Fibroblast of skin of left quadriceps (primary cell): ENCODE data around the gene DGLUCY.
"Not testable (repeated sequence)": the region's sequence is repeated elsewhere in the genome, so short reads cannot be mapped to it uniquely, and the experiment has no call there.

Experiments used
- DNase-seq, 2 experiments: peaks; one replicate each; pipeline ENCODE4 v3.0.0-alpha.2; 2013; ENCODE audit warnings: low read depth in 2 of 2

Gene DGLUCY

GRCh38 chr14:91138511-91139359, 24.9 kb downstream of the DGLUCY start:
- DNase-seq, result no peak

GRCh38 chr14:91139776-91140175, 25.9 kb downstream of the DGLUCY start:
- no peak for DNase-seq

- DNase-seq, result no peak
Observed at GRCh38 chr14:91140672-91141071, 26.8 kb downstream of the DGLUCY start.

DNA sequence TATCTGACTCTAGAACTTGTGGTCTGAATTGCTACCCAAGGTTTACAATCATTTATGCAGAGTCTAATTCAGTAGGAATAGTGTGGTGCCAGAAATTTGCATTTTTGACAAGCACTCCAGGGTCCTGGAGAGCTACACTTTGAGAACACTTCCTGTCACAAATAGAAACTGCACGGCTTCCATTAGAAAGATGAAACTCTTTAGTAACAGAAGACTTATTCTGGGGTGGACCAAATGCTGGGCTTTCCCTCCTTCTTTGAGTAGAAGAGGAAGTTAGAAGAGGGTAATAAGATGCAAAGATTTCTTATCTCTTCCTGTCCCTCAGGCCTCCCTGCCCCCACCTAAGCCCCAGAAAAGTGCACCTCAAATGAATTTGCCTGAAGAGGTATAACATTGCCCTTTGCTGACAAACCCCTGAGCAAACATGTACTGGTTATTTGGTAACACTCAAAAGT, 28.4 kb downstream of the DGLUCY start:
- DNase-seq, result no peak

- DNase-seq, result no peak
Observed at GRCh38 chr14:91143862-91144261, 30.0 kb downstream of the DGLUCY start.

DNA sequence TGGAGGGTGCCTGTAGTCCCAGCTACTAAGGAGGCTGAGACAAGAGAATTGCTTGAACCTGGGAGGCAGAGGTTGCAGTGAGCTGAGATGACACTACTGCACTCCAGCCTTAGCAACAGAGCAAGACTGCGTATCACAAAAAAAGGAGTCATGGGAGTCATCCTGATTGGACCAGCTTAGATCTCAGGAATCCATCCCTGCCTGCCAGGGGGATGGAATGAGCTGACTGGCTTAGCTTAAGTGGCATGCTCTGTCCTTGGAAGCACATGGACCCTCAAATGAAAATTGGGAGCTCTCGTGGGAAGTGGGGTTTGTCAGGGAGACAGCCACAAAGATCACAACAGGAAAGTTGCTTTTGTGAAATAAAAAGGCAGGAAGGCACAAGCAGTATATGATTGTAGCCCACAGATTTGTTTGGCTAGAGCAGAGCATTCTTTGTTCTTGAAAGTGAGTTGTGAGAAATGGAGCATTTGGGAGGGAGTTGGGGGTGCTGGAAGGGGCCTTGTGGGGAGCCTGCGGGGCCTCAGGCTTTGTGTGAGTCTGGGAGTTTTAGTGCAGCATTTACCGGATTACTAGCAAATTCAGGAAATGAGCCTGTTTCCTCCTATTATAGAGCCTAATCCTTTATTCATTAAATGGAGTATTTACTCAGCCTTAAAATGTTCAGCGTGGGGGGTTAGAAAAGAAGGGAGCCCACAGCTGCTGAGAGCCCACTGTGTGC, 30.7 kb downstream of the DGLUCY start:
- peak; percentile 21 to 29 for DNase-seq

- DNase-seq, result no peak
Observed at GRCh38 chr14:91145391-91146160, 31.7 kb downstream of the DGLUCY start.

DNA sequence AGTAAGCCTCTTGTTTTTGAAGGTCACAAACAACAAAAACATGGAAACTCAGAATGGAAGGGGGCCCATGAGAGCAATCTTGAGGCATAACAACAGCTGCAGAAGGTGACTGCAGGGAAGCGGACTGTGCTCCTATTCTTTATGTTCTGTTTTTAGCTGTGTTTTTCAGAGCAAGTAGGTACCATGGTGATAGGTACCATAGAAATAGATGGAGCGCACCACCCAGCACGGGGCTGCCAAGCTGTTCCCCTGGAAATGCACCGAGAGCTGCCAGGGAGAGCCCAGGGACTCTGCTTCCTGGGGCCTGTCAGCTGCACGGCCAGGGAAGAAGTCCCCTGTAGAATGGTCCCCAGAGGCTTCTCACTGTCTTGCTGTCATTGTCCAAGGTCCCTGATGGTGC, 32.8 kb downstream of the DGLUCY start:
- DNase-seq, result no peak

DNA sequence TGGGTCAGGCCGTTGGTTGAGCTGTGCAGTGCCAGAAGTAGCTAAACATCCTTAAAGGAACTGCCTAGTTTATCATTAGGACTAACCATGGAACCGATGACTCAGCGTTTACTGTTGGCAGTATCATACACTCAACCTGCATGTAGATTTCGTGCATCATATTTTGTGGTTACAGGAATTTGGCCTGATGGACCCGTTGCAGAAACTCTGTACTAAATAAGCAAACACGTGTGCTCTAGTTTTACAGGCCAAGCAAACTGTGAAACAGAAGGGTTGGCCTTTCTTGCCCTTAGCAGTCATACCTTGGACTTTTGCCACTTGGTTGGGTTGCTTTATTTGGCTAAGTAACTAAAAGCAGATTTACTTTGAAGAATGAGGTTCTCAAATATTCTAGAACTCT, 35.6 kb downstream of the DGLUCY start:
- peak; percentile 96 for DNase-seq

DNA sequence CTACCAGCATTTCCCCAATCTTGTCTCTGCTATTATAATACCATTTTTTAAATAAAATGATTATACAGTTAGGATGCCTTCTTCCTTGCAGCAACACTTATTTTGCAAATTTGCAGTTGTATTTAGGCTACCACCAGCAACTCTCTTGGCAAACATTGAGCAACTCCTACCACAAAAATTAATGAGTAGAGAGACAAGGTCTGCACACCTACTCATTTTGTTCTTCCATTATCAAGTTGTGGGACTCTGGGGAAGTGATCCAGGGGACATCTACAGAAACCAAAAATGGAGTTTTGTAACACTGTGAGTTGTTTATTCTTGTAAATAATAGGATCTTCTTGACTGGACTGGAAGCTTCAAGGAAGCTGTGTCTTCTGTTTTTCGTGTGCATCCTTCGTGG, 38.6 kb downstream of the DGLUCY start:
- DNase-seq, result no peak

DNA sequence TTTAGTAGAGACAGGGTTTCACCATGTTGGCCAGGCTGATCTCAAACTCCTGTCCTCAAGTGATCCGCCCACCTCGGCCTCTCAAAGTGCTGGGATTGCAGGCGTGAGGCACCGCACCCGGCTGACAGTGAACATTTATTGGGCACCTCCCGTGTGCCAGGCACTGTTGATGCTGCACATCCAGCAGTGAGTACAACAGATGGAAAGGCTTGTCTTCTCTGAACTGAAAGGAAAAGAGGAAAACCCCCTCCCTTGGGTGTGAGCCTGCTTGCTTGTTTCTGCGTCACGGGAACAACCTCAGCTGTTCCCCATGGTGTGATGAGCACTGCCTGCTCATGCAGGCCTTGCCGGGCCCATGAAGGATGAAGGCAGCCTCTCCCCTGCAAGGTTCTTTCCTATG, 39.5 kb downstream of the DGLUCY start:
- DNase-seq, result no peak

GRCh38 chr14:91154851-91155625, 41.2 kb downstream of the DGLUCY start:
- peak; percentile 58 to 60 for DNase-seq

GRCh38 chr14:91155626-91156089, 41.8 kb downstream of the DGLUCY start:
- no peak for DNase-seq

DNA sequence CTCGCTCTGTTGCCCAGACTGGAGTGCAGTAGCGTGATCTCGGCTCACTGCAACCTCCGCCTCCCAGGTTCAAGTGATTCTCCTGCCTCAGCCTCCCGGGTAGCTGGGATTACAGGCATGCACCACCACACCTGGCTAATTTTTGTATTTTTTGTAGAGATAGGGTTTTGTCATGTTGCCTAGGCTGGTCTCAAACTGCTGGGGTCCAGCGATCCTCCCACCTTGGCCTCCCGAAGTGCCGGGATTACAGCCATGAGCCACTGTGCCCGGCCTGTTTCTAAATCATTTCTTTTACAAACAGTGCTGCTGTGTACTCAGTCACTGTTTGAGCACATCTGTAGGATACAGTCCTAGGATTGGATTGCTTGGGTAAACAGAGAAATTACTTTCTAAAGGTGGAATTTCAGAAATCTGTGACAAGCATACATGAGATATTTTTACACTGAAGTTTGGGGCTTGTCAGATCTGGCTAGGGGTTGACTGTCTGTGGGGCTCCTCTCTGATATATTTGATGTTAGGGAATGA, 42.3 kb downstream of the DGLUCY start:
- not testable (repeated sequence) for DNase-seq

DNA sequence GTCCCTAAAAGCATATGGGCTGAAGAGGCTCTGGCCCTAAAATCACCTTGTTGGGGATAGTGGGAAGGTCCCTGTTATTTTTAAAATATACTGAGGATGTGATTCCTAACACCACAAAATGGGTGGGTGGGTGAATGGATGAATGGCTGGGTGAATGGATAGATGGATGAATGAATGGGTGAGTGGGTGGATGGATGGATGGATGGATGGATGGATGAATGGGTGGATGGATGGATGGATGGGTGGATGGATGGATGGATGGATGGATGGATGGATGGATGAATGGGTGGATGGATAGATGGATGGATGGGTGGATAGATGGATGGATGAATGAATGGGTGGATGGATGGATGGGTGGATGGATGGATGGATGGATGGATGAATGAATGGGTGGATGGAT, 43.0 kb downstream of the DGLUCY start:
- DNase-seq, result not testable (repeated sequence)

GRCh38 chr14:91158091-91158790, 44.4 kb downstream of the DGLUCY start:
- DNase-seq, result no peak

GRCh38 chr14:91159182-91159581, 45.3 kb downstream of the DGLUCY start:
- no peak for DNase-seq

- no peak for DNase-seq
Observed at GRCh38 chr14:91159906-91160305, 46.0 kb downstream of the DGLUCY start.

GRCh38 chr14:91163316-91163715, 49.4 kb downstream of the DGLUCY start:
- no peak for DNase-seq

GRCh38 chr14:91164676-91165075, 50.8 kb downstream of the DGLUCY start:
- no peak for DNase-seq
